D721Med (cell line): ENCODE results near the gene CRYGA.
"Not testable (repeated sequence)": the region's sequence is repeated elsewhere in the genome, so short reads cannot be mapped to it uniquely, and the experiment has no call there.

Source experiments
- DNase-seq: peaks from one replicate; pipeline ENCODE4 v3.0.0; 2011; ENCODE audit warnings: low spot score; ENCODE audit not compliant: insufficient read length
- FAIRE-seq: peaks from 2 replicates; lab custom pipeline; 2011; peaks lifted over from hg19 to GRCh38; lab: Jason Lieb, UNC
- CTCF ChIP-seq: IDR thresholded peaks from 2 replicates; pipeline ENCODE4 v1.5.1; 2012; ENCODE audit warnings: mild to moderate bottlenecking, control low read depth; ENCODE audit not compliant: insufficient read depth; ENCODE audit errors: missing control alignments

CRYGA gene

DNA sequence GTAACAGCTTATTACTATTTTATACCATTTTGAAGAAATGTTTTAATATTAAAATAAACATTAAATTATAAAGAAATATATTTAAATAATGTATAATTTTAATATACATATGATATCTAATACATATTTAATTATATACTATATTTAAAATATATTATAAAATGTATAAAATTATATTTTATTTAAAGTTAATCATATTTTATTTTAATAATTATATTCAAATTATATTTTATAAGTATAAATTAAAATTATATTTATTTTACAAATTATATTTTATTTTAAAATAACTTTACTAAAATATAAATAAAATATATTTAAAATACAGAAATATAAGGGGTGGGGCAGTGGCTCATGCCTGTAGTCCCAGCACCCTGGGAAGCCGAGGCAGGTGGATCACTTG is 41.1 kb downstream of the CRYGA start:
- FAIRE-seq (no peak), DNase-seq (no peak)
- TF ChIP-seq CTCF = no peak

DNA sequence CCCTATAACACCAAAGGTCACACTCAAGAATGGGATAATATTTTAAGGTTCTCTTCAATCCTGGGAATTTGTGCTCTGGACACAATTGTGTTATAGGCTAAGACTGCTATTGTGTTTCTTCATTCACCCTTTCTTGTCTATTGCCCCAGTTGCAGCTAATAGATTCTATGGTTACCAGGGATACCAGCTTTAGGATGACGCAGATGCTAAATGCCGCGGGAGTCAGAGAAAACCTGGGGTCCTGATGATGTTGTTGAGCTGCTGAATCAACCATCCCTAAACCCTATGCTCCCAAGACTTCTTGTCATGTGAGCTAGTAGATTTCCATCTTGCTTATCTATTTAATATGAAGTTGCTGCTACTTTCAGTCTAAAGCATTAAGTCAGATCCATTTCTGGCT is 44.5 kb downstream of the CRYGA start:
- DNase-seq (no peak), FAIRE-seq (no peak)
- TF ChIP-seq CTCF = no peak

DNA sequence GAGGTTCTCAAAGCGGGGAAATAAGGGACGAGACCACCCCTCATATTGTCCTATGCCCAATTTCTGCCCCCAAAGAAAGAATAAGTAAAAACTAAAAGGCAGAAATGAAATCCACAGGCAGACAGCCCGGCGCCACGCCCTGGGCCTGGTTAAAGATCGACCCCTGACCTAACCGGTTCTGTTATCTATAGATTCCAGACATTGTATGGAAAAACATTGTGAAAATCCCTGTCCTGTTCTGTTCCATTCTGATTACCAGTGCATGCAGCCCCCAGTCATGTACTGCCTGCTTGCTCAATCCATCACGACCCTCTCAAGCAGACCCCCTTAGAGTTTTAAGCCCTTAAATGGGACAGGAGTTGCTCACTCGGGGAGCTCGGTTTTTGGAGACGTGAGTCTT is 46.0 kb downstream of the CRYGA start:
- not testable (repeated sequence) for FAIRE-seq

DNA sequence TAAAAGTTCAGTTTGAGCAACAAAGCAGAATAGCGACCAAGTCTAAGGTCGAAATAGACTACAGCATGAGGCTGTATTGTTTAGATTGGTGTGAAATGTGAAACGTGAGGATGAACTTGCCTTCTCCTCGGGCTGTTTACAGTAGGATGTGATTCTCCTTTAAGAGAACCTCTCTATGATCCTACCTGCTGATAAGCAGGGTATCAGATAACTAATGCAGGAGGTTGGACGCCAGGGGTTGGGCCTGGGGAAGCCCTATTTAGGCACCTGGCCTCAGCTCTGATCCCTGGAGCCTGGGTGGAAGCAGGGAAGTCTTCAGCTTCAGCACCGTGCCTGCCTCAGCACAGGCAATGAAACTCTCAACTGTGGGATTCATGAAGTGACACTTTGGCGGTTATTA is 50.4 kb downstream of the CRYGA start:
- FAIRE-seq (no peak), DNase-seq (no peak)
- no peak for TF ChIP-seq CTCF

More for the DNA sequence above, 46.0 kb downstream of the CRYGA start:
- DNase-seq = not testable (repeated sequence)

- not testable (repeated sequence) for DNase-seq, FAIRE-seq
These were observed 51.1 kb downstream of the CRYGA start for GRCh38 chr2:208112273-208112745.
